HepG2 (cell line): Measurements from ENCODE around the gene TTLL11. TPM values are rescaled to one million over a fixed set of nuclear protein-coding genes. Genes with fewer than 3 reads are reported as not detected.

Source experiments
- ATAC-seq: fragments of 200-7000 bp; cut with Tn5 transposase; 3 replicates; pipeline ENCODE4 v1.9.1; 2020; ENCODE audit warnings: mild to moderate bottlenecking, moderate library complexity
- BruUV-seq: library from RNA; stranded (reverse); fragments of 400-500 nt; replicated peaks from 2 replicates; lab custom pipeline; 2021; lab: Mats Ljungman, UMichigan
- CTCF ChIA-PET: fragments of 300-600 bp; formaldehyde crosslinking; extraction: SDS; loops from one replicate; lab custom pipeline; 2021; ENCODE audit warnings: low total read pairs, inconsistent platforms, low intra/inter-chr PET ratio; lab: Yijun Ruan, JAX
- POLR2A ChIA-PET: fragments of 350-600 bp; sonication (Branson Sonifier 250); formaldehyde crosslinking; loops from one replicate; lab custom pipeline; 2020; ENCODE audit warnings: antibody characterized with exemption, inconsistent platforms; lab: Yijun Ruan, JAX
- DNase-seq: peaks from one replicate; pipeline ENCODE4 v3.0.0-alpha.2; 2015; ENCODE audit warnings: low spot score
- FAIRE-seq: peaks from 3 replicates; lab custom pipeline; 2011; peaks lifted over from hg19 to GRCh38; lab: Jason Lieb, UNC
- H2AFZ ChIP-seq: one replicate; pipeline ENCODE4 v1.6.1; 2011; ENCODE audit warnings: low read length, inconsistent platforms
- H3K27ac ChIP-seq: fragments of 300-600 bp; 3 replicates; pipeline ENCODE4 v1.8.0; 2011; ENCODE audit warnings: mixed run types, mild to moderate bottlenecking, mixed read lengths, low read length, inconsistent platforms; ENCODE audit not compliant: insufficient read depth; ENCODE audit errors: extremely low read length
- H3K27me3 ChIP-seq, 2 experiments: fragments of 200-600 bp in 1 of 2; 2 replicates in 1 of 2; 3 replicates in 1 of 2; pipeline versions ENCODE4 v1.6.0 to v1.8.0; 2011; ENCODE audit warnings: low read length in 2 of 2, mild to moderate bottlenecking in 2 of 2, moderate library complexity in 2 of 2, inconsistent platforms in 1 of 2; ENCODE audit not compliant: insufficient read depth in 2 of 2, control insufficient read depth in 1 of 2
- H3K36me3 ChIP-seq, 2 experiments: fragments of 200-600 bp in 1 of 2; replicated peaks in 1 of 2; 2 replicates in 1 of 2; 3 replicates in 1 of 2; pipeline versions ENCODE4 v1.5.1 to v1.8.0; 2011; ENCODE audit warnings: low read length in 2 of 2, inconsistent platforms in 1 of 2; ENCODE audit not compliant: insufficient read depth in 2 of 2, control insufficient read depth in 1 of 2
- H3K4me1 ChIP-seq: 2 replicates; pipeline ENCODE4 v1.5.1; 2012; ENCODE audit warnings: low read length, inconsistent platforms; ENCODE audit not compliant: insufficient read depth
- H3K4me2 ChIP-seq: 2 replicates; pipeline ENCODE4 v1.6.0; 2011; ENCODE audit warnings: low read depth, low read length, inconsistent platforms
- H3K4me3 ChIP-seq, 3 experiments: fragments of 200-600 bp in 1 of 3; sonication (generic), shearing (Covaris generic) in 1 of 3; replicated peaks in 1 of 3; 2 replicates each; pipeline ENCODE4 v1.5.1; 2011 to 2016; ENCODE audit warnings: low read length in 3 of 3, inconsistent platforms in 2 of 3, low read depth in 2 of 3, mild to moderate bottlenecking in 2 of 3, control low read depth in 1 of 3, mixed read lengths in 1 of 3; ENCODE audit not compliant: insufficient read depth in 1 of 3
- H3K79me2 ChIP-seq: one replicate; pipeline ENCODE4 v1.6.1; 2011; ENCODE audit warnings: low read length, inconsistent platforms; ENCODE audit not compliant: insufficient read depth
- H3K9ac ChIP-seq: 2 replicates; pipeline ENCODE4 v1.6.0; 2011; ENCODE audit warnings: mild to moderate bottlenecking, low read depth, low read length, inconsistent platforms; ENCODE audit not compliant: insufficient read depth
- H3K9me3 ChIP-seq: 2 replicates; pipeline ENCODE4 v1.5.1; 2012; ENCODE audit warnings: mild to moderate bottlenecking, low read length
- H4K20me1 ChIP-seq: 2 replicates; pipeline ENCODE4 v1.6.0; 2011; ENCODE audit warnings: inconsistent platforms, mild to moderate bottlenecking, low read length, moderate library complexity; ENCODE audit not compliant: insufficient read depth
- KDM6A ChIP-seq: IDR thresholded peaks from 2 replicates; pipeline ENCODE4 v1.6.1; 2016; ENCODE audit warnings: low read depth
- SUZ12 ChIP-seq: fragments of 150-350 bp; IDR thresholded peaks from 2 replicates; pipeline ENCODE4 v1.6.1; 2014; ENCODE audit warnings: low read depth, low read length
- ZNF430 ChIP-seq: sonication (generic); formaldehyde crosslinking; IDR thresholded peaks from 2 replicates; pipeline ENCODE4 v1.9.0; 2021; ENCODE audit warnings: mild to moderate bottlenecking, missing genetic modification reagents
- ZNF460 ChIP-seq: sonication (generic); formaldehyde crosslinking; IDR thresholded peaks from 2 replicates; pipeline ENCODE4 v1.5.1; 2020; ENCODE audit warnings: missing genetic modification reagents, mild to moderate bottlenecking, borderline replicate concordance
- ZSCAN21 ChIP-seq: sonication (generic); formaldehyde crosslinking; IDR thresholded peaks from 2 replicates; pipeline ENCODE4 v1.8.0; 2022; ENCODE audit warnings: mild to moderate bottlenecking, missing genetic modification reagents, moderate library complexity, borderline replicate concordance
- WGBS: methylation state at CpG from one replicate; pipeline ENCODE4 v1.1.6; 2017; ENCODE audit warnings: low lambda C conversion rate; 5-methylcytosine and 5-hydroxymethylcytosine counted together
- in situ Hi-C: cut with HindIII; loops from 2 replicates; pipeline ENCODE4 v1.10.0; 2017; ENCODE audit warnings: low pct_unique_long_range_greater_than_20kb; ENCODE audit not compliant: extremely low pct_ligation_motif_present
- intact Hi-C: fragments of 100-400 bp; cut with micrococcal nuclease; formaldehyde crosslinking; loops from one replicate; pipeline ENCODE4 v1.10.0; 2022; ENCODE audit not compliant: unreplicated experiment
- polyA plus RNA-seq, 8 experiments: library from polyadenylated mRNA; depleted of rRNA in 3 of 8; stranded (reverse) in 7 of 8; unstranded in 1 of 8; fragments of >200 nt; fragmentation: Illumina TruSeq in 4 of 8; extraction: Trizol in 4 of 8; gene quantifications; 2 replicates each; pipeline versions ENCODE4 v1.2.1 to v1.2.3, GENCODE V29; 2011 to 2016; ENCODE audit warnings: low read depth in 4 of 8, missing spikeins in 1 of 8, mixed read lengths in 1 of 8; ENCODE audit not compliant: insufficient read depth in 1 of 8
- total RNA-seq, 5 experiments: library from RNA; depleted of rRNA; stranded (reverse); fragments of >200 nt; fragmentation: Illumina TruSeq; extraction: Trizol; gene quantifications; 2 replicates each; pipeline ENCODE4 v1.2.3, GENCODE V29; 2016; ENCODE audit warnings: low read depth in 1 of 5
- TF ChIP-seq, protein P1 (sequence below): sonication (generic); formaldehyde crosslinking; conservative IDR thresholded peaks from 2 replicates; pipeline ENCODE4 v1.4.0; 2020; ENCODE audit warnings: missing genetic modification reagents

TTLL11 gene
- total and polyA plus RNA-seq, 2 of the 13 experiments (the other 11 are each of a cell fraction or from before 2014, with no cell fraction given), result 4.5 to 5.2 TPM

GRCh38 chr9:121997791-121998190 is 95.3 kb downstream of the TTLL11 start (continued):
- TF ChIP-seq ZNF460 (CRISPR knock-in tag) (no peak), SUZ12 (no peak), ZSCAN21 (CRISPR knock-in tag) (no peak), KDM6A (no peak)
- TF ChIP-seq, protein P1, sequence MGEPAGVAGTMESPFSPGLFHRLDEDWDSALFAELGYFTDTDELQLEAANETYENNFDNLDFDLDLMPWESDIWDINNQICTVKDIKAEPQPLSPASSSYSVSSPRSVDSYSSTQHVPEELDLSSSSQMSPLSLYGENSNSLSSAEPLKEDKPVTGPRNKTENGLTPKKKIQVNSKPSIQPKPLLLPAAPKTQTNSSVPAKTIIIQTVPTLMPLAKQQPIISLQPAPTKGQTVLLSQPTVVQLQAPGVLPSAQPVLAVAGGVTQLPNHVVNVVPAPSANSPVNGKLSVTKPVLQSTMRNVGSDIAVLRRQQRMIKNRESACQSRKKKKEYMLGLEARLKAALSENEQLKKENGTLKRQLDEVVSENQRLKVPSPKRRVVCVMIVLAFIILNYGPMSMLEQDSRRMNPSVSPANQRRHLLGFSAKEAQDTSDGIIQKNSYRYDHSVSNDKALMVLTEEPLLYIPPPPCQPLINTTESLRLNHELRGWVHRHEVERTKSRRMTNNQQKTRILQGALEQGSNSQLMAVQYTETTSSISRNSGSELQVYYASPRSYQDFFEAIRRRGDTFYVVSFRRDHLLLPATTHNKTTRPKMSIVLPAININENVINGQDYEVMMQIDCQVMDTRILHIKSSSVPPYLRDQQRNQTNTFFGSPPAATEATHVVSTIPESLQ, result no peak

GRCh38 chr9:121996783-121997182 is 96.3 kb downstream of the TTLL11 start:
- in situ Hi-C loops, result loop anchor here (10.0 to 25.0 kb wide), 2 partner anchors 259 to 352 kb away; no protein-coding TSS in a partner anchor
- H3K4me3 ChIP-seq, result no peak overlapping the region
- no peaks in the 10 kb centered on the region for H3K27me3 ChIP-seq
- DNase-seq (no peak), FAIRE-seq (no peak), ATAC-seq (no peak)
- no peak overlapping the region for H3K9ac ChIP-seq
- 97% methylated on average over 3 of the region's 4 CpGs for WGBS
- no peak for TF ChIP-seq ZNF430 (CRISPR knock-in tag)
- H3K4me2 ChIP-seq, result no peak overlapping the region
- no TSS peak for BruUV-seq
- H3K36me3 ChIP-seq, result no peaks in the 10 kb centered on the region
- no peak overlapping the region for H2AFZ ChIP-seq
- peaks cover 33% of the 10 kb centered on the region for H3K4me1 ChIP-seq
- CTCF ChIA-PET, result no interaction called here
- H3K27ac ChIP-seq, result no peak overlapping the region
- intact Hi-C loops, result no loop called here
- H4K20me1 ChIP-seq, result no peaks in the 10 kb centered on the region
- no peaks in the 10 kb centered on the region for H3K9me3 ChIP-seq
- POLR2A ChIA-PET, result no interaction called here
- H3K79me2 ChIP-seq, result no peaks in the 10 kb centered on the region
